GM13976 (cell line): Measurements from ENCODE around the gene SCAPER.

Source experiments
- DNase-seq: peaks from one replicate; pipeline ENCODE4 v3.0.0; 2012; ENCODE audit warnings: low spot score
- CTCF ChIP-seq: IDR thresholded peaks from 2 replicates; pipeline ENCODE4 v1.5.1; 2012; ENCODE audit warnings: borderline replicate concordance, mild to moderate bottlenecking; ENCODE audit not compliant: insufficient read depth; ENCODE audit errors: extremely low read depth, missing control alignments, control extremely low read depth
- in situ Hi-C: fragments of 300-500 bp; cut with MboI; formaldehyde crosslinking; loops from one replicate; pipeline ENCODE4 v1.12.0; 2022; ENCODE audit warnings: low sequenced_read_pairs, mixed read lengths, inconsistent platforms; ENCODE audit not compliant: unreplicated experiment

SCAPER gene

GRCh38 chr15:76647612-76648011, 257.5 kb downstream of the SCAPER start:
- TF ChIP-seq CTCF: no peak
- in situ Hi-C loops: no loop called here
- DNase-seq: no peak

- no peak for DNase-seq
- TF ChIP-seq CTCF: no peak
- in situ Hi-C loops: no loop called here
These were observed 260.5 kb downstream of the SCAPER start for GRCh38 chr15:76644646-76645045.

DNA sequence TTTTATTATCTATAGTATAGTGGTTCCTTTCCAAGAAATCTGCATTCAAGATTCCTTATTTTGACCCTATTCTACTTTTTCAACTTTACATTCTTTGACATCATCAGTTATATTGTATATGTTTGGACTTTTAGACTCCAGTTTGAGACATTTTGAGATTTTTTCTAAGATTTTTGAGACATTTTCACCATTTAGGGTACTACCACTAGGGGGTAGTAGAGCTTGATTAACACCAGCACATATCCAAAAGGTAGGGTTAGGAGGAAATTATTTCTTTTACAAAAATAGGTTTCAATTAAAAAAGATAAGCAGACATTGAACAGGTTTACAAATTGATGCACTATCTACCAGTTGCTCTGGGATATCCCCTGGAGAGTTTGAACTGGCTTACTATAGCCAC, 262.5 kb downstream of the SCAPER start:
- in situ Hi-C loops: no loop called here
- peak; percentile 27 for TF ChIP-seq CTCF
- DNase-seq: no peak

GRCh38 chr15:76637166-76637565, 268.0 kb downstream of the SCAPER start:
- no peak for DNase-seq
- TF ChIP-seq CTCF: no peak
- in situ Hi-C loops: no loop called here

GRCh38 chr15:76636059-76636458, 269.1 kb downstream of the SCAPER start:
- no peak for TF ChIP-seq CTCF
- in situ Hi-C loops: no loop called here
- no peak for DNase-seq

GRCh38 chr15:76626611-76627010, 278.5 kb downstream of the SCAPER start:
- TF ChIP-seq CTCF: no peak
- in situ Hi-C loops: no loop called here
- no peak for DNase-seq

DNA sequence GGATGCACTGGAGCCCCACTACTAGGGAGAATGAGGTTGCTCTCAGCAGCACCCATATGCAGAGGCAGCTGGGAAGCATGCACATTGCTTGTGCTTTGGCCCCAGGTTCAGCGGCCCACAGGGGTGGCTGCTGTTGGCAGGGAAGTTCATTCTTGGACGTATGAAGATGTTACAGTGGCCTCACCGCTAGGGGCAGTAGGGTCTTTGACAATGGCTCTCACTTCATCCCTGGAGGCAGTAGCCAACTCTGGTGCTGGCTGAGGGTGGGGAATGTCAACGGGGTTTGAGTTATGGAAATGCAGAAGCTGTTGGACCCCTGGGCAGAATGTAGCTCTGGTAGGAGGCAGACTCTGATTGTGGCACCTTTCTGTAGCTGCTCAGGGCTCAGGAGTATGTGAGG, 279.9 kb downstream of the SCAPER start:
- no peak for TF ChIP-seq CTCF

More for the DNA sequence above, 279.9 kb downstream of the SCAPER start:
- in situ Hi-C loops: no loop called here
- DNase-seq: no peak
